ENCODE data around the gene IP6K1.

The IP6K1 gene

GRCh38 chr3:49716691-49717210 lies 69.6 kb downstream of the IP6K1 start:
- no peak for ATAC-seq (replicated peaks; ENCODE audit: extremely low read depth, poor library complexity, severe bottlenecking)
- H3K36me3 Mint-ChIP-seq (ENCODE audit: insufficient read depth): peaks cover 18% of the 10 kb centered on the region
- no peak overlapping the region for H3K4me3 Mint-ChIP-seq
- no peaks in the 10 kb centered on the region for H3K27me3 Mint-ChIP-seq
- no peaks in the 10 kb centered on the region for H3K9me3 Mint-ChIP-seq
- H3K4me1 Mint-ChIP-seq: peaks cover 24% of the 10 kb centered on the region
- no peak for DNase-seq (ENCODE audit: low spot score in 2 of 2)
- no peak overlapping the region for H3K27ac Mint-ChIP-seq (ENCODE audit: low read depth)

GRCh38 chr3:49716169-49716568 lies 70.2 kb downstream of the IP6K1 start:
- no peaks in the 10 kb centered on the region for H3K27me3 Mint-ChIP-seq
- ATAC-seq (replicated peaks; ENCODE audit: extremely low read depth, poor library complexity, severe bottlenecking) (no peak), DNase-seq (ENCODE audit: low spot score in 2 of 2) (no peak)
- H3K27ac Mint-ChIP-seq (ENCODE audit: low read depth): no peak overlapping the region
- H3K36me3 Mint-ChIP-seq (ENCODE audit: insufficient read depth): peaks cover 18% of the 10 kb centered on the region
- H3K4me1 Mint-ChIP-seq: peaks cover 24% of the 10 kb centered on the region
- H3K4me3 Mint-ChIP-seq: no peak overlapping the region
- no peaks in the 10 kb centered on the region for H3K9me3 Mint-ChIP-seq

DNA sequence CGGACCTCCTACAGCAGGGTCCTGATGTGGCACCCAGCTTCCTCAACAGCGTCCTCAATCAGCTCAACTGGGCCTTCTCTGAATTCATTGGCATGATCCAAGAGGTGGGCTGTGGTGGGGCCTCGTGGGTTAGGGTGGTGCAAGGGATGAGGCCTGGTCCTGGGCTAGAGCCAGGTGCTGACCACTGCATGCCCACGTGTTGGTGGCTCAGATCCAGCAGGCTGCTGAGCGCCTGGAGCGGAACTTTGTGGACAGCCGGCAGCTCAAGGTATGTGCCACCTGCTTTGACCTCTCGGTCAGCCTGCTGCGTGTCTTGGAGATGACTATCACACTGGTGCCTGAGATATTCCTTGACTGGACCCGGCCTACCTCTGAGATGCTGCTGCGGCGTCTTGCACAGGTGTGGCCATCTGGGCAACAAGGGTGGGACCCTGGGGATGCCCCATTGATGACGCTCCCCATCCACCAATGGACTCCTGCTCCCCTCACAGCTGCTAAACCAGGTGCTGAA lies 70.7 kb downstream of the IP6K1 start:
- Mint-ChIP-seq H3K4me1 (peaks cover 20% of the 10 kb centered on the region), H3K4me3 (no peak overlapping the region), H3K27ac (ENCODE audit: low read depth) (no peak overlapping the region), H3K9me3 (no peaks in the 10 kb centered on the region), H3K36me3 (ENCODE audit: insufficient read depth) (peaks cover 14% of the 10 kb centered on the region), H3K27me3 (no peaks in the 10 kb centered on the region)
- no peak for DNase-seq (ENCODE audit: low spot score in 2 of 2)
- ATAC-seq (replicated peaks; ENCODE audit: extremely low read depth, poor library complexity, severe bottlenecking): no peak

DNA sequence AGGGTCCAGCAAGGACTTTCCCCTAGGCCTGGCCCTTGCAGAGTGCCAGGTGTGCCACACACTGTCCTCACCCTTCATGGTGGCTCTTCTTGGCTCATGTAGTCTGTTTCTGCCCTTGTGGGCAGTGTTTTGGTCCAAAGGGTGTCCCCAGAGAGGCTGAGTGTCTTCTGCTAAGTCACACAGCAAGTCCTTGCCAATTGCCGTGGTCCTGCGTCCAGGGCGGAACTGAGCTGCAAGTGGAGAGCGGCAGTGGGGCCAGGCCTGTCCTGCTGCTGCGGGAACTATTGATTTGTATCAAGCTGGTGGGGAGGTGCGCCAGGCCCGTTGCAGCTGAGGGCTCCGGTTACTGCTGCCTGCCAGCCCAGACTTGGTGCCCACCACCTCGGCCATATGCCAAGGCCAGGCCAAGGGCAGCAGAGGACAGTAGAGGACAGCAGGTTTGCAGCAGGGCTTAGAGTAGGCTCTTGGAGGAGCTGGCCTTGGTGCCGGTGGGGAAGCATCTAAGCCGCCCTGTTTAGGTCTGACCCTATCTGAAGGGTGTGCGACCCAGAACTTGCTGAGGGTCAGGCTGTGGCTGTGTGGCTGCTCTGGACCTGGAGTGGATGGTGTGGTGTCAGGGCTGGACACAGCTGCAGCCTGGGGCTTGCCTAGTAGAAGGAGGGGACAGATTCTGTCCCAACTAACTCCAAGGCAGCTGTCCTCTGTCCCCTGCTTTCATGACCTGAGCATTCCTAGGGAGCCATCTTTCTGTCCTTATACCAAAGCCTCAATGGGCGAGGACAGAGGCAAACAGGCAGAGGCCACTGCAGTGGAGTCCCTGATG lies 71.4 kb downstream of the IP6K1 start:
- H3K4me3 Mint-ChIP-seq: no peak overlapping the region
- H3K9me3 Mint-ChIP-seq: no peaks in the 10 kb centered on the region
- peaks cover 11% of the 10 kb centered on the region for H3K36me3 Mint-ChIP-seq (ENCODE audit: insufficient read depth)
- H3K27me3 Mint-ChIP-seq: no peaks in the 10 kb centered on the region
- peaks cover 16% of the 10 kb centered on the region for H3K4me1 Mint-ChIP-seq
- DNase-seq (ENCODE audit: low spot score in 2 of 2) (no peak), ATAC-seq (replicated peaks; ENCODE audit: extremely low read depth, poor library complexity, severe bottlenecking) (no peak)
- H3K27ac Mint-ChIP-seq (ENCODE audit: low read depth): no peak overlapping the region

DNA sequence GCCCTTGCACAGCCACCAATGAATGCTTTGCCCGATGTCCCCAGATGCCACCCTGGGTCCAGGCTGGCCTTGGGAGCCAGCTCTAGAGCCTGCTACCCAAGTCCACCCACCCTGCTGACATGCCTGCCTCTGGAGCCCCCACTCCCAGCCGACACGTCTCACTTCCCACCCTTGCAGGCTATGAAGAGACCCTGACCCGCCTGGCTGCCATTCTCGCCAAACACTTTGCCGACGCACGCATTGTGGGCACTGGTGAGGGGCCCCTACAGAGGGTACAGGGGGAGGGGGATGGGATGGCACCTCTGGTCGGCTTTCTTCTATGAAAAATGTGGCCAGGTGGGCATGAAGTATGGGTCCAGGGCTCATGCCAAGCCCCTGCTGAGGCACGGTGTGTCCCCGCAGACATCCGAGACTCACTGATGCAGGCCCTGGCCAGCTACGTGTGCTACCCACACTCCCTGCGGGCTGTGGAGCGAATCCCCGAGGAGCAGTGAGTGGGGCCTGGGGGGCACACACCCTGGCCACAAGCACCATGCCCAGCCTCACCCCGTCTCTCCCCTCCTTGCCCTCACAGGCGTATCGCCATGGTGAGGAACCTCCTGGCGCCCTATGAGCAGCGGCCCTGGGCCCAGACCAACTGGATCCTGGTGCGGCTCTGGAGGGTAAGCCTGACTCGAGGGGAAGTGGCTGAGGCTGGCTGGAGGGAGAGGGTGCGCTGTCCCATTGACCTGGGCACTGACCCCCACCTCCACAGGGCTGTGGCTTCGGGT lies 72.8 kb downstream of the IP6K1 start:
- Mint-ChIP-seq H3K36me3 (ENCODE audit: insufficient read depth) (peaks cover 6% of the 10 kb centered on the region), H3K4me3 (no peak overlapping the region), H3K4me1 (peaks cover 1% of the 10 kb centered on the region)

DNA sequence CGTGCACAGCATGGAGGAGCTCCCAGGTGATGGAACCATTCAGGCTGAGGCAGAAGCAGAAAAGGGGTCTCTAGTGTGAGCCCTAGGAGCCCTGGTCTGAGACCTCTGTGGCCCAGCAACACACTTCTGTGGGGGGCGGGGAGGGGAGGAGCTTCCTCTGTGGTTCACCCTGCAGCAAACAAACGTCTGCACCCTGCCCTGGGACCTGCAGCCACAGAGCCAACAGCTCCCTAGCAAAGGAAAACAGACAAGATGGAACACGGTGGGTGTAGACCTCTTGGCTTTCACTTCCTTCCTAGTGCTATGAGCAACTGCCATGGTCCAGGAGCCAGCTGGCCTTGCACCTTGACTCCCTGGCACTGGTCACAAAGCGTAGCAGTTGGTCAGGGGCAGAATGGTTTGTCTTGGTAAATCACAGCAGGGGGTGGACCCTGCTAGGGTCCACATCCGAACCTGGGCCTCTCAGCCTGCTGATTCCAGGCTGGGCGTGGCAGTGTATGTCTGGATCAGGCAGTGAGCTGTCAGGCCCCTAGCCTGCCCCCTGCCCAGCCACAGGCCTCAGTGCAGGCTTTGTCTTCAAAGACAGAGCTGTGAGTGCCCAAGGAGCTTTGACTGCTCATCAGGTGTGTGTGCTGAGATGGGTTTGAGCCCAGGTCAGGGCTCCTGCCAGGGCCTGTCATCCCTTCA lies 73.6 kb downstream of the IP6K1 start:
- H3K4me3 Mint-ChIP-seq: no peak overlapping the region
- no peak overlapping the region for H3K27ac Mint-ChIP-seq (ENCODE audit: low read depth)
- no peaks in the 10 kb centered on the region for H3K27me3 Mint-ChIP-seq
- ATAC-seq (replicated peaks; ENCODE audit: extremely low read depth, poor library complexity, severe bottlenecking) (no peak), DNase-seq (ENCODE audit: low spot score in 2 of 2) (no peak)
- H3K36me3 Mint-ChIP-seq (ENCODE audit: insufficient read depth): peaks cover 6% of the 10 kb centered on the region
- H3K4me1 Mint-ChIP-seq: no peaks in the 10 kb centered on the region
- no peaks in the 10 kb centered on the region for H3K9me3 Mint-ChIP-seq

More for the DNA sequence above, 72.8 kb downstream of the IP6K1 start:
- no peaks in the 10 kb centered on the region for H3K27me3 Mint-ChIP-seq
- no peak for DNase-seq (ENCODE audit: low spot score in 2 of 2)
- no peaks in the 10 kb centered on the region for H3K9me3 Mint-ChIP-seq
- H3K27ac Mint-ChIP-seq (ENCODE audit: low read depth): no peak overlapping the region
- no peak for ATAC-seq (replicated peaks; ENCODE audit: extremely low read depth, poor library complexity, severe bottlenecking)

DNA sequence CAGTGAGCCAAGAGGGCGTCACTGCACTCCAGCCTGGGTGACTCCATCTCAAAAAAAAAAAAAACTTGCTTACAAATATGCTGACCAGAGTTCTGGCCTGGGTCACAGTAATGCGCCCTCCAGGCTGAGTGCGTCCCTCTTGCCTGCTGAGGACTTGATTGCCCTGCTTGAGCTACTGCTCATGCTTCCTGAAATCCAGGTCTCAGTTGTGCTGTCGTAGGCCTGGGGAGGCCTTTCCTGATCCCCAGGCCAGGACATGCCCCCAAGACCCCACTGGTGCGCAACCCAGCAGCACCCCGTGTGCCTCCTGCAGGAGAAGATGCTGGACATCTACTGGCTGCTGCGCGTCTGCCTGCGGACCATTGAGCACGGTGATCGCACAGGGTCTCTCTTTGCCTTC lies 74.2 kb downstream of the IP6K1 start:
- H3K27ac Mint-ChIP-seq (ENCODE audit: low read depth): no peak overlapping the region
- no peaks in the 10 kb centered on the region for H3K9me3 Mint-ChIP-seq
- H3K27me3 Mint-ChIP-seq: no peaks in the 10 kb centered on the region
- H3K4me1 Mint-ChIP-seq: no peaks in the 10 kb centered on the region
- no peak overlapping the region for H3K4me3 Mint-ChIP-seq
- H3K36me3 Mint-ChIP-seq (ENCODE audit: insufficient read depth): peaks cover 4% of the 10 kb centered on the region
- DNase-seq (ENCODE audit: low spot score in 2 of 2): no peak
- ATAC-seq (replicated peaks; ENCODE audit: extremely low read depth, poor library complexity, severe bottlenecking): no peak

- DNase-seq (ENCODE audit: low spot score in 2 of 2): no peak
- Mint-ChIP-seq H3K27ac (ENCODE audit: low read depth) (no peak overlapping the region), H3K36me3 (ENCODE audit: insufficient read depth) (peaks cover 4% of the 10 kb centered on the region), H3K9me3 (no peaks in the 10 kb centered on the region), H3K4me1 (no peaks in the 10 kb centered on the region), H3K4me3 (no peak overlapping the region), H3K27me3 (no peaks in the 10 kb centered on the region)
- ATAC-seq (replicated peaks; ENCODE audit: extremely low read depth, poor library complexity, severe bottlenecking): no peak
Measured at GRCh38 chr3:49711489-49711888, 74.9 kb downstream of the IP6K1 start.

DNA sequence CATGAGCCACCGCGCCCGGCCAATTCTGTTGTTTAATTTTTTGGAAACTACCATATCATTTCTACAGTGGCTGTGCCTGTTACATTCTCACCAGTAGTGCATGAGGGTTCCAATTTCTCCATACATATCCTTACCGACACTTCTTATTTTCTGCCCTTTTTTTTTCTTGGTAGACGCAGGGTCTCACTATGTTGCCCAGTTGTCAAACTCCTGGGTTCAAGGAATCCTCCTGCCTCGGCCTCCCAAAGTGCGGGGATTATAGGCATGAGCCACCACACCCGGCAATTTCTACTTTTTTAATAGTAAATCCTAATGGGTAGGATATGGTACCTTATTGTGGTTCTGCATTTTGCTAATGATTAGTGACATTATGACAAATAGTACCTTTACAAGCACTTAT lies 76.5 kb downstream of the IP6K1 start:
- ATAC-seq (replicated peaks; ENCODE audit: extremely low read depth, poor library complexity, severe bottlenecking): no peak
- H3K36me3 Mint-ChIP-seq (ENCODE audit: insufficient read depth): peaks cover 4% of the 10 kb centered on the region
- no peak overlapping the region for H3K27ac Mint-ChIP-seq (ENCODE audit: low read depth)
- H3K27me3 Mint-ChIP-seq: no peaks in the 10 kb centered on the region
- no peaks in the 10 kb centered on the region for H3K9me3 Mint-ChIP-seq
- DNase-seq (ENCODE audit: low spot score in 2 of 2): no peak
- no peaks in the 10 kb centered on the region for H3K4me1 Mint-ChIP-seq
- no peak overlapping the region for H3K4me3 Mint-ChIP-seq

DNA sequence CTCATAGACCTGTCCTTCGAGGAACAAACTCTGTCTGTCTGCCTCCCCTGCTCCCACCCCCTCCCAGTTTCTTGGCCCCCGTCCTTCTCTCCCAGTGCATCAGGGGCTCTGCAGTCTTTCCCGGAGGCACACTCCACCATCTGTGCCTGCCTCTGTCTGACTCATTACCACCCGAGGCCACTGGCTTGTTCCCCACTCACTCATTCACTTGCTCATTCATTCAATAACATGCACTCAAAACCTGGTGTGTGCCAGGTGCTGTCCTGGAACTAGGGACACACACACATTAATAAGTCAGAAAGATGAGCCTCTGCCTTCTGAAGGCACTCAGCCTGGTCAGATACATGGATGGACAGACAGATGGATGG lies 79.2 kb downstream of the IP6K1 start:
- H3K4me1 Mint-ChIP-seq: no peaks in the 10 kb centered on the region
- DNase-seq (ENCODE audit: low spot score in 2 of 2) (no peak), ATAC-seq (replicated peaks; ENCODE audit: extremely low read depth, poor library complexity, severe bottlenecking) (no peak)
- peaks cover 6% of the 10 kb centered on the region for H3K36me3 Mint-ChIP-seq (ENCODE audit: insufficient read depth)
- no peak overlapping the region for H3K4me3 Mint-ChIP-seq
- H3K9me3 Mint-ChIP-seq: no peaks in the 10 kb centered on the region
- no peaks in the 10 kb centered on the region for H3K27me3 Mint-ChIP-seq
- no peak overlapping the region for H3K27ac Mint-ChIP-seq (ENCODE audit: low read depth)

DNA sequence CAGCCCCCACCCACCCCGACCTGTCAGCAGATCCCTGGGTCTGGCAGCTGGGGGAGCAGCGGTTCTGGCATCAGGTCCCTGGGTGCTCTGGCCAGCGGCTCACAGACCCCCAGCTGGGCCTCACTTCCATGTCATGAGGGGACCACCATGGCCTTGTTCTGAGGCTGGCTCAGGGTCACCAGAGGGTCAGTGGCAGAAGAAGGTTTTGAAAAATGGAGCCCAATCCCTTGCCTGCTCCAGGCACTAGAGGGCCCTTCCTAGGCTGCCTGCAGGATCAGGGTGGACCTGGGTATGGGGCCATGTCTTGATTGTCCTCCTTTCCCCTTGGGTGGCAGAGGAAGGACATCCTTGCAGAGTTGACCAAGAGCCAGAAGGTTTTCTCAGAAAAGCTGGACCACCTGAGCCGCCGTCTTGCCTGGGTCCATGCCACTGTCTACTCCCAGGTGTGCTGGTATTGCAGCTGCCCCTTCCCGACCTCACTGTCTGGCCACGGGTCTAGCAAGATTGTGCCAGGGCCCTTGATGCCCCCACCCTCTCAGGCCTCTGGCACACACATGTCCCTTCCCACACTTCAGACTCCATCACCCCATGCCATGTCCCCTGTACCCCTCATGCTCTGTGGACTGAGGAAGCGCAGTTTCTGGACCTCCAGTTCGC lies 79.8 kb downstream of the IP6K1 start:
- no peaks in the 10 kb centered on the region for H3K4me1 Mint-ChIP-seq
- peaks cover 6% of the 10 kb centered on the region for H3K36me3 Mint-ChIP-seq (ENCODE audit: insufficient read depth)
- DNase-seq (ENCODE audit: low spot score in 2 of 2): no peak
- ATAC-seq (replicated peaks; ENCODE audit: extremely low read depth, poor library complexity, severe bottlenecking): no peak
- H3K27me3 Mint-ChIP-seq: no peaks in the 10 kb centered on the region
- no peak overlapping the region for H3K4me3 Mint-ChIP-seq
- no peak overlapping the region for H3K27ac Mint-ChIP-seq (ENCODE audit: low read depth)
- no peaks in the 10 kb centered on the region for H3K9me3 Mint-ChIP-seq

- H3K36me3 Mint-ChIP-seq (ENCODE audit: insufficient read depth): peaks cover 6% of the 10 kb centered on the region
- no peaks in the 10 kb centered on the region for H3K4me1 Mint-ChIP-seq
- H3K27ac Mint-ChIP-seq (ENCODE audit: low read depth): no peak overlapping the region
- ATAC-seq (replicated peaks; ENCODE audit: extremely low read depth, poor library complexity, severe bottlenecking) (no peak), DNase-seq (ENCODE audit: low spot score in 2 of 2) (no peak)
- H3K9me3 Mint-ChIP-seq: no peaks in the 10 kb centered on the region
- no peak overlapping the region for H3K4me3 Mint-ChIP-seq
- H3K27me3 Mint-ChIP-seq: no peaks in the 10 kb centered on the region
Measured at GRCh38 chr3:49705390-49705960, 80.9 kb downstream of the IP6K1 start.
